Gastrocnemius medialis (tissue), 4 donors: Measurements from ENCODE around the gene BCR.

Experiments used
- POLR2A ChIP-seq, 2 donors: fragments of 450-650 bp; IDR thresholded peaks; one replicate each; pipeline ENCODE4 v1.6.1; 2017; ENCODE audit warnings: antibody characterized with exemption in 2 of 2, mild to moderate bottlenecking in 2 of 2, moderate library complexity in 2 of 2
- TF ChIP-seq, protein P1 (sequence below), 5 experiments: fragments of 450-650 bp in 3 of 5; fragments of 200-600 bp in 2 of 5; sonication (generic) in 2 of 5; IDR thresholded peaks in 4 of 5; conservative IDR thresholded peaks in 1 of 5; 1 replicate in 4 of 5; 2 replicates in 1 of 5; pipeline ENCODE4 v1.5.1; 2016 to 2019; ENCODE audit warnings: antibody characterized with exemption in 5 of 5, mild to moderate bottlenecking in 3 of 5, moderate library complexity in 3 of 5

GRCh38 chr22:23229646-23230045 lies 49.3 kb downstream of the BCR start:
- TF ChIP-seq, protein P1, sequence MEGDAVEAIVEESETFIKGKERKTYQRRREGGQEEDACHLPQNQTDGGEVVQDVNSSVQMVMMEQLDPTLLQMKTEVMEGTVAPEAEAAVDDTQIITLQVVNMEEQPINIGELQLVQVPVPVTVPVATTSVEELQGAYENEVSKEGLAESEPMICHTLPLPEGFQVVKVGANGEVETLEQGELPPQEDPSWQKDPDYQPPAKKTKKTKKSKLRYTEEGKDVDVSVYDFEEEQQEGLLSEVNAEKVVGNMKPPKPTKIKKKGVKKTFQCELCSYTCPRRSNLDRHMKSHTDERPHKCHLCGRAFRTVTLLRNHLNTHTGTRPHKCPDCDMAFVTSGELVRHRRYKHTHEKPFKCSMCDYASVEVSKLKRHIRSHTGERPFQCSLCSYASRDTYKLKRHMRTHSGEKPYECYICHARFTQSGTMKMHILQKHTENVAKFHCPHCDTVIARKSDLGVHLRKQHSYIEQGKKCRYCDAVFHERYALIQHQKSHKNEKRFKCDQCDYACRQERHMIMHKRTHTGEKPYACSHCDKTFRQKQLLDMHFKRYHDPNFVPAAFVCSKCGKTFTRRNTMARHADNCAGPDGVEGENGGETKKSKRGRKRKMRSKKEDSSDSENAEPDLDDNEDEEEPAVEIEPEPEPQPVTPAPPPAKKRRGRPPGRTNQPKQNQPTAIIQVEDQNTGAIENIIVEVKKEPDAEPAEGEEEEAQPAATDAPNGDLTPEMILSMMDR (IDR thresholded peaks at IDR 0.05 in 4 of 5, conservative IDR thresholded peaks at IDR 0.05 in 1 of 5): no peak
- TF ChIP-seq POLR2A (IDR thresholded peaks at IDR 0.05): no peak
